Spinal cord (tissue), 10 donors: ENCODE results near the gene IFT81. TPM values are rescaled to one million over a fixed set of nuclear protein-coding genes. Genes with fewer than 3 reads are reported as not detected.
"Not testable (repeated sequence)": the region's sequence is repeated elsewhere in the genome, so short reads cannot be mapped to it uniquely, and the experiment has no call there.

ENCODE experiments used
- DNase-seq, 6 donors: peaks; one replicate each; pipeline versions ENCODE4 v3.0.0 to v3.0.0-alpha.2; 2013 to 2015; ENCODE audit warnings: low spot score in 6 of 6, low read depth in 4 of 6
- H3K27ac ChIP-seq: one replicate; pipeline ENCODE4 v1.5.1; 2013; ENCODE audit warnings: low read depth, low read length, control low read depth
- H3K27me3 ChIP-seq: one replicate; pipeline ENCODE4 v1.6.1; 2013; ENCODE audit warnings: low read length; ENCODE audit not compliant: control insufficient read depth, insufficient read depth
- H3K36me3 ChIP-seq: one replicate; pipeline ENCODE4 v1.6.1; 2013; ENCODE audit warnings: low read length; ENCODE audit not compliant: control insufficient read depth, insufficient read depth
- H3K4me1 ChIP-seq: one replicate; pipeline ENCODE4 v1.6.1; 2013; ENCODE audit warnings: low read length; ENCODE audit not compliant: control insufficient read depth, insufficient read depth
- H3K4me3 ChIP-seq: one replicate; pipeline ENCODE4 v1.5.1; 2013; ENCODE audit warnings: low read depth, low read length, control low read depth
- H3K9me3 ChIP-seq: one replicate; pipeline ENCODE4 v1.6.1; 2013; ENCODE audit warnings: low read length; ENCODE audit not compliant: control insufficient read depth, insufficient read depth
- WGBS: methylation state at CpG from one replicate; pipeline ENCODE4 v1.1.5; 2013; ENCODE audit warnings: missing lambda C conversion rate; ENCODE audit not compliant: insufficient coverage; 5-methylcytosine and 5-hydroxymethylcytosine counted together
- polyA plus RNA-seq, 2 donors: library from polyadenylated mRNA; unstranded; fragments of 120-200 nt; gene quantifications; one replicate each; pipeline ENCODE4 v1.2.1, GENCODE V29; 2013; ENCODE audit not compliant: insufficient read length in 2 of 2
- total RNA-seq, 2 donors: library from RNA; depleted of rRNA in 1 of 2; stranded (reverse); fragments of 120-200 nt in 1 of 2; fragments of >200 nt in 1 of 2; gene quantifications; one replicate each; pipeline versions ENCODE4 v1.2.3 to v1.2.4, GENCODE V29; 2013 to 2014
- donor health status: healthy.

The IFT81 gene
- total and polyA plus RNA-seq, 4 donors, result 28.5 to 39.8 (median 35.8) TPM

- peaks cover 11% of the 10 kb centered on the region for H3K36me3 ChIP-seq
- H3K4me1 ChIP-seq, result no peaks in the 10 kb centered on the region
- DNase-seq, result no peak
- H3K27ac ChIP-seq, result no peak overlapping the region
- 100% methylated on average over 1 of the region's 7 CpGs for WGBS
- no peaks in the 10 kb centered on the region for H3K9me3 ChIP-seq
- no peaks in the 10 kb centered on the region for H3K27me3 ChIP-seq
- no peak overlapping the region for H3K4me3 ChIP-seq
These were observed 94.0 kb downstream of the IFT81 start for GRCh38 chr12:110217996-110218674.

GRCh38 chr12:110222027-110222426, 97.9 kb downstream of the IFT81 start:
- Histone ChIP-seq H3K4me1 (no peaks in the 10 kb centered on the region), H3K27me3 (no peaks in the 10 kb centered on the region), H3K9me3 (no peaks in the 10 kb centered on the region), H3K36me3 (peaks cover 11% of the 10 kb centered on the region), H3K4me3 (no peak overlapping the region), H3K27ac (no peak overlapping the region)
- peak in 1 of 6 donors; percentile 7 for DNase-seq

DNA sequence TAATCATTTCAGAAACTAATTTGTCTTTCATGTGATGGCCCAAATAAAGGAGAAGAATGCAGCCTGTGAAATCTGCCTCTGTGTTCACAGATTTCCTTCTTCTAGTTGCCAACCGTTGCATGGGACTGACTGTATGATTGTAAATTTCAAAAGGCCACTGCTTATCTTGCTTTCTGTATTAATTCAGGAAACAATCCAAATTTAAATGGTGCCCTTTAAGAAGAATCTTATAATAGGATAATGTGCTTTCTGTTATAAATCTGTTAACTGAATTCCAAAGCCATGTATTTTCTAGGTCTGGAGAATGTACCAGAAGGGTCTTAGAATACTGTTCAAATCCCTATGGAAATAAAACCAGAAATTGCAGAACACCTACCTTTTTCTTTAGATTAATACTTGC, 98.3 kb downstream of the IFT81 start:
- no peak for DNase-seq
- Histone ChIP-seq H3K27ac (no peak overlapping the region), H3K4me1 (no peaks in the 10 kb centered on the region), H3K4me3 (no peak overlapping the region), H3K36me3 (peaks cover 11% of the 10 kb centered on the region), H3K27me3 (no peaks in the 10 kb centered on the region), H3K9me3 (no peaks in the 10 kb centered on the region)
- WGBS, result no CpG with 5 or more reads among the region's 1 CpG

- no CpG with 5 or more reads among the region's 4 CpGs for WGBS
- Histone ChIP-seq H3K36me3 (peaks cover 11% of the 10 kb centered on the region), H3K27me3 (no peaks in the 10 kb centered on the region), H3K9me3 (no peaks in the 10 kb centered on the region), H3K4me3 (no peak overlapping the region), H3K4me1 (no peaks in the 10 kb centered on the region), H3K27ac (no peak overlapping the region)
- no peak for DNase-seq
These were observed 99.7 kb downstream of the IFT81 start for GRCh38 chr12:110223777-110224378.

GRCh38 chr12:110224379-110225304, 100.5 kb downstream of the IFT81 start:
- H3K27ac ChIP-seq, result peak overlapping the region; percentile 20
- DNase-seq, result peak in 3 of 6 donors; percentile 36 to 81 (median 73)
- H3K36me3 ChIP-seq, result peaks cover 6% of the 10 kb centered on the region
- H3K9me3 ChIP-seq, result no peaks in the 10 kb centered on the region
- H3K4me3 ChIP-seq, result no peak overlapping the region
- no peaks in the 10 kb centered on the region for H3K4me1 ChIP-seq
- no peaks in the 10 kb centered on the region for H3K27me3 ChIP-seq
- WGBS, result 75% methylated on average over 2 of the region's 10 CpGs

- WGBS, result 100% methylated on average over 2 of the region's 3 CpGs
- DNase-seq, result no peak
- Histone ChIP-seq H3K36me3 (no peaks in the 10 kb centered on the region), H3K9me3 (no peaks in the 10 kb centered on the region), H3K27me3 (no peaks in the 10 kb centered on the region), H3K4me3 (no peak overlapping the region), H3K4me1 (no peaks in the 10 kb centered on the region), H3K27ac (no peak overlapping the region)
These were observed 103.0 kb downstream of the IFT81 start for GRCh38 chr12:110227138-110227537.

DNA sequence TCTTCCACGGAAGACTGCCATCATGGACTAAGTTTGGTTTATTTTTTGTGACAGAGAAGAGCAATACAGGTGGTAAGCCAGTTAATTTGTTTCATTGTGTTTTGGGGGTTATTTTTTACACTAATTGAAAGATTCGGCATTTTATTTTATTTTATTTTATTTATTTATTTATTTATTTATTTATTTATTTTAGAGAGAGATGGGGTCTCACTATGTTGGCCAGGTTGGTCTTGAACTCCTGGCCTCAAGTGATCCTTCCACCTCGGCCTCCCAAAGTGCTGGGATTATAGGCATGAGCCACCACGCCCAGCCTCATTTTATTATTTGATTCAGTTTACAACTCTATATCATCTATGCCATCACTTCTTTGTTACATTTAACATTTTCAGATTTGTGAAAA, 104.2 kb downstream of the IFT81 start:
- DNase-seq, H3K36me3 ChIP-seq, H3K9me3 ChIP-seq, H3K4me3 ChIP-seq, H3K27ac ChIP-seq, H3K4me1 ChIP-seq, H3K27me3 ChIP-seq: not testable (repeated sequence)
- WGBS, result no CpG with 5 or more reads among the region's 4 CpGs

GRCh38 chr12:110228756-110229155, 104.6 kb downstream of the IFT81 start:
- H3K9me3 ChIP-seq, result no peaks in the 10 kb centered on the region
- H3K27me3 ChIP-seq, result no peaks in the 10 kb centered on the region
- no peaks in the 10 kb centered on the region for H3K36me3 ChIP-seq
- no peaks in the 10 kb centered on the region for H3K4me1 ChIP-seq
- WGBS, result no CpG with 5 or more reads among the region's 1 CpG
- DNase-seq, result no peak
- H3K27ac ChIP-seq, result no peak overlapping the region
- H3K4me3 ChIP-seq, result no peak overlapping the region

GRCh38 chr12:110229409-110229808, 105.3 kb downstream of the IFT81 start:
- H3K27me3 ChIP-seq, result no peaks in the 10 kb centered on the region
- H3K27ac ChIP-seq, result no peak overlapping the region
- no peak overlapping the region for H3K4me3 ChIP-seq
- DNase-seq, result no peak
- no CpG with 5 or more reads among the region's 4 CpGs for WGBS
- no peaks in the 10 kb centered on the region for H3K9me3 ChIP-seq
- H3K36me3 ChIP-seq, result no peaks in the 10 kb centered on the region
- H3K4me1 ChIP-seq, result no peaks in the 10 kb centered on the region
